Astrocyte (in vitro differentiated cells and primary cell): ENCODE measurements around the gene CREB5. TPM values are rescaled to one million over a fixed set of nuclear protein-coding genes. Genes with fewer than 3 reads are reported as not detected.

Source experiments
- DNase-seq: peaks from one replicate; pipeline ENCODE4 v3.0.0-alpha.2; 2010; ENCODE audit warnings: low read depth
- FAIRE-seq: peaks from 2 replicates; lab custom pipeline; 2011; peaks lifted over from hg19 to GRCh38; lab: Jason Lieb, UNC
- H2AFZ ChIP-seq: 2 replicates; pipeline ENCODE4 v1.6.0; 2012; ENCODE audit warnings: low read depth, low read length, inconsistent platforms
- H3K27ac ChIP-seq: 2 replicates; pipeline ENCODE4 v1.5.1; 2011; ENCODE audit warnings: low read depth, low read length, inconsistent platforms
- H3K27me3 ChIP-seq: 2 replicates; pipeline ENCODE4 v1.6.0; 2011; ENCODE audit warnings: low read length, inconsistent platforms; ENCODE audit not compliant: insufficient read depth
- H3K36me3 ChIP-seq: 2 replicates; pipeline ENCODE4 v1.5.1; 2011; ENCODE audit warnings: low read length, inconsistent platforms; ENCODE audit not compliant: insufficient read depth
- H3K4me1 ChIP-seq: 2 replicates; pipeline ENCODE4 v1.5.1; 2011; ENCODE audit warnings: low read length, inconsistent platforms; ENCODE audit not compliant: insufficient read depth
- H3K4me2 ChIP-seq: 2 replicates; pipeline ENCODE4 v1.6.0; 2012; ENCODE audit warnings: low read length, inconsistent platforms
- H3K4me3 ChIP-seq: 2 replicates; pipeline ENCODE4 v1.5.1; 2011; ENCODE audit warnings: low read depth, mild to moderate bottlenecking, low read length, inconsistent platforms; ENCODE audit not compliant: insufficient read depth
- H3K79me2 ChIP-seq: 2 replicates; pipeline ENCODE4 v1.6.0; 2012; ENCODE audit warnings: mild to moderate bottlenecking, low read length, inconsistent platforms; ENCODE audit not compliant: insufficient read depth
- H3K9ac ChIP-seq: 2 replicates; pipeline ENCODE4 v1.6.0; 2012; ENCODE audit warnings: mild to moderate bottlenecking, low read length, inconsistent platforms
- H3K9me3 ChIP-seq: 2 replicates; pipeline ENCODE4 v1.5.1; 2012; ENCODE audit warnings: low read depth, mild to moderate bottlenecking, low read length, inconsistent platforms; ENCODE audit not compliant: insufficient read depth
- H4K20me1 ChIP-seq: 2 replicates; pipeline ENCODE4 v1.6.0; 2012; ENCODE audit warnings: low read length, inconsistent platforms; ENCODE audit not compliant: insufficient read depth
- H3K27ac Mint-ChIP-seq: one replicate; pipeline ENCODE4 v1.8.0; 2021; ENCODE audit warnings: mild to moderate bottlenecking, mixed read lengths; ENCODE audit not compliant: unreplicated experiment
- H3K27me3 Mint-ChIP-seq: one replicate; pipeline ENCODE4 v1.8.0; 2021; ENCODE audit warnings: low read depth, mixed read lengths; ENCODE audit not compliant: unreplicated experiment
- H3K36me3 Mint-ChIP-seq: one replicate; pipeline ENCODE4 v1.8.0; 2021; ENCODE audit warnings: low read depth, mixed read lengths; ENCODE audit not compliant: unreplicated experiment
- H3K4me1 Mint-ChIP-seq: one replicate; pipeline ENCODE4 v1.8.0; 2021; ENCODE audit warnings: low read depth, mixed read lengths; ENCODE audit not compliant: unreplicated experiment
- H3K4me3 Mint-ChIP-seq: one replicate; pipeline ENCODE4 v1.8.0; 2021; ENCODE audit warnings: mild to moderate bottlenecking, moderate library complexity, mixed read lengths; ENCODE audit not compliant: unreplicated experiment
- H3K9me3 Mint-ChIP-seq: one replicate; pipeline ENCODE4 v1.8.0; 2021; ENCODE audit warnings: mild to moderate bottlenecking, mixed read lengths; ENCODE audit not compliant: unreplicated experiment
- CTCF ChIP-seq: IDR thresholded peaks from 2 replicates; pipeline ENCODE4 v1.5.1; 2011; ENCODE audit warnings: low read depth, mild to moderate bottlenecking, inconsistent platforms, low read length, moderate library complexity; ENCODE audit not compliant: insufficient read depth
- EZH2 ChIP-seq: IDR thresholded peaks from 2 replicates; pipeline ENCODE4 v1.6.1; 2012; ENCODE audit warnings: mild to moderate bottlenecking, low read length, inconsistent platforms; ENCODE audit not compliant: insufficient read depth
- total RNA-seq: library from RNA; stranded (reverse); gene quantifications from 2 replicates; pipeline ENCODE4 v1.2.1, GENCODE V29; 2021

CREB5 gene
- total RNA-seq, 1 donor from 2014 or later, result 25.4 TPM

- Histone ChIP-seq H4K20me1 (no peaks in the 10 kb centered on the region), H2AFZ (no peak overlapping the region), H3K27ac (no peak overlapping the region), H3K9ac (no peak overlapping the region), H3K9me3 (no peaks in the 10 kb centered on the region), H3K36me3 (no peaks in the 10 kb centered on the region), H3K4me2 (no peak overlapping the region), H3K79me2 (no peaks in the 10 kb centered on the region), H3K4me1 (no peaks in the 10 kb centered on the region), H3K27me3 (peaks cover 13% of the 10 kb centered on the region), H3K4me3 (no peak overlapping the region)
- Mint-ChIP-seq H3K4me3 (no peak overlapping the region), H3K4me1 (peaks cover 3% of the 10 kb centered on the region), H3K27ac (no peak overlapping the region), H3K36me3 (no peaks in the 10 kb centered on the region), H3K9me3 (no peaks in the 10 kb centered on the region), H3K27me3 (peaks cover 12% of the 10 kb centered on the region)
- no peak for TF ChIP-seq EZH2
- no peak for TF ChIP-seq CTCF
- DNase-seq, result no peak
- FAIRE-seq, result no peak
Measured at GRCh38 chr7:28847681-28848080, 435.4 kb downstream of the CREB5 start.

GRCh38 chr7:28848906-28849305 lies 436.6 kb downstream of the CREB5 start:
- FAIRE-seq (no peak), DNase-seq (no peak)
- H3K27me3 ChIP-seq, result peaks cover 19% of the 10 kb centered on the region
- H3K4me1 ChIP-seq, result peaks cover 3% of the 10 kb centered on the region
- no peak overlapping the region for H3K4me3 Mint-ChIP-seq
- no peak overlapping the region for H3K4me2 ChIP-seq
- no peaks in the 10 kb centered on the region for H3K36me3 Mint-ChIP-seq
- H3K27me3 Mint-ChIP-seq, result peaks cover 4% of the 10 kb centered on the region
- H3K27ac ChIP-seq, result no peak overlapping the region
- no peak overlapping the region for H2AFZ ChIP-seq
- no peak overlapping the region for H3K4me3 ChIP-seq
- H4K20me1 ChIP-seq, result no peaks in the 10 kb centered on the region
- no peaks in the 10 kb centered on the region for H3K36me3 ChIP-seq
- H3K27ac Mint-ChIP-seq, result no peak overlapping the region
- no peak overlapping the region for H3K9ac ChIP-seq
- H3K9me3 Mint-ChIP-seq, result no peaks in the 10 kb centered on the region
- TF ChIP-seq CTCF (no peak), EZH2 (no peak)
- no peaks in the 10 kb centered on the region for H3K79me2 ChIP-seq
- no peaks in the 10 kb centered on the region for H3K9me3 ChIP-seq
- peaks cover 11% of the 10 kb centered on the region for H3K4me1 Mint-ChIP-seq

DNA sequence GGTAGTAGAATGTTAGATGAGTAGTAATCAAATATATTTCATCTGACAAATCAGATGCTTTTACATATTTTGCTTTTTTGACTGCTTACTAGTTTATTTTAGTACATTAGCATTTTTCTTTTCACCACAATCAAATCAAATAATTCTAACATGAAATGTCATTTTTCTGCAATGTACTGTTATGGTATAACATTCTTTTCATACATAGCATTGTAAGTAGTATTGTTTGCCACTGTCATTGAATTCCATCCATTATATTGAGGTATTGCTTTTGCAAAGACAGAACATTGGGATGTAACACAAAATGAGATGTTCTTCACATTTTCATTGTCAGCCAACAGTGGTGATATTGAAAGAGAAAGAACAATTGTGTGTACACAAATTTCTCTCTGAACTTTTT lies 438.4 kb downstream of the CREB5 start:
- Histone ChIP-seq H2AFZ (no peak overlapping the region), H3K9ac (no peak overlapping the region), H3K4me1 (peaks cover 8% of the 10 kb centered on the region), H3K4me3 (no peak overlapping the region), H3K79me2 (no peaks in the 10 kb centered on the region), H3K9me3 (no peaks in the 10 kb centered on the region), H4K20me1 (no peaks in the 10 kb centered on the region), H3K36me3 (no peaks in the 10 kb centered on the region), H3K27ac (no peak overlapping the region), H3K27me3 (peaks cover 19% of the 10 kb centered on the region), H3K4me2 (no peak overlapping the region)
- Mint-ChIP-seq H3K27ac (no peak overlapping the region), H3K4me3 (no peak overlapping the region), H3K9me3 (no peaks in the 10 kb centered on the region), H3K27me3 (no peaks in the 10 kb centered on the region), H3K36me3 (no peaks in the 10 kb centered on the region), H3K4me1 (peaks cover 20% of the 10 kb centered on the region)
- TF ChIP-seq CTCF (no peak), EZH2 (no peak)
- DNase-seq (no peak), FAIRE-seq (peak; percentile 77)
